ENCODE results near the gene KCNH5.
"Not testable (repeated sequence)": the region's sequence is repeated elsewhere in the genome, so short reads cannot be mapped to it uniquely, and the experiment has no call there.

The KCNH5 gene

DNA sequence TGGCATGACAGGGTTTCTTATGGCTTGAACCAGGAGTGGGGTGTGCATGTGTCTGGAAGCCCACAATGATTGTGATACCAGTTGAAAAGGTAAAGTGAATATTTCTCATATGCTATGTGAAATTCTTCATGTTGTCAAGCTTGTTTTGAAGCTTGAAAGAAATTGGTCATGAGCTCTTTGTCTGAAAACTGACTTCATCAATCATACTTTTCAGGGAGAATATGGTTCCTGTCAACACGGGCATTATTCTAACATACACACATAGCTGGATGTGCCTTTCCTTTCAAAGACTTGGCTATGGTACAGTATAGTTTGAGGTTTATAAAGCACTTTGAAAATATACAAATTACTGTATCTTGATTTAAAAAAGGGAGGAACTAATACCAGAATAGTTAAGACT is 158.8 kb downstream of the KCNH5 start:
- no peak for DNase-seq (ENCODE audit: low read depth)

DNA sequence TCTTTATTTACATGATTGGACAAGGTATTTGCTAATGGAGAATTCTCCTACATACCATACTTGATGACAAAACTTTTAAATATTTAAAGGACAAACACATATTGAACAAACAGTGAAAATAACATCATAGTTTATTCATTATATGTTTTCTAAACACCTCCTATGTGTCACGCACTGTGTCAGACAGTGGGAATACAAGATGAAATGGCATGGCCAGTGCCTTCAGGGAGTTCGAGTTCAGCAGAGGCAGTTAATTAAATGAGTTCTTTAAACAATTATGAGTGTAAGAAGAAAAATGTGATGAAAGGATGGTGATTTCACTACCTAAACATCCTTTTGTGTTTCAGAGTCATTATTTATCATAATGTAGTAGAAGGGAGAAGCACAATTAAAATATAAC is 159.8 kb downstream of the KCNH5 start:
- DNase-seq (ENCODE audit: low read depth), result no peak

DNA sequence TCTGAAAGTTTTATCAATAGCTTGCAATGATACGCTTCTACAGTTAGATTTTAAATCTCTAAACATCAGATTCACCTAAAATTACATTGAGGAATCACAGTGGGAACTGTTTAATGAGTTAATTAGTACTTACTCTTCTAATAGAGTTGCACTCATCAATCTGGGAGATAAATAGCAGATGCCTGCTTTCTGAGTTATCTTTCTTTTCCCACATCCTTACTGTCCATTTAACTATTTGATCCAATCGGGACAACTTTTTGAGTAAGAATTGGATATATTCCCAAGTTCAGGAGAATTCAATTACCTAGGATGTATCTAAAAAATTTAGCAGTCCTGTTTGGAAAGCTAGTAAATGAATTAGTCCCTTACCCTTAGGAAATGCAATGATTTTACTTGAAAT is 162.3 kb downstream of the KCNH5 start:
- DNase-seq (ENCODE audit: low read depth), result no peak

DNA sequence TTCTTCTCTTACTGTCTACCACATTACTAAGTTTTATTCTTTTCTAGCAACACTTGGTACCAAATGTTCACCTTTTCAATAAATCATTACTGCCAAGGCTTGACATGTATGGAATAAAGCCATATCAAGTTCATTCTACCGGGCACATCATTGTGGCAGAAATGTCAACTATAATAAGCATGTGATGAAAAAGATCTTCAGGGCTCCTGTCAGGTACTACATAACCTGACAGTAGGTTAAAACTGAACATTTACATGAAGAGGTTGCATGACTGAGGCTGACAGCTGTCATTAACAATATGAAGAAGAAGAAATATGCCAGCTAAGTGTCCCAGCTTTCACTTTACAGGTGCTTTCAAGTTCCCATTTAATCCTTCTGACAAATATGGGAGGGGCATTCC is 178.9 kb downstream of the KCNH5 start:
- DNase-seq (ENCODE audit: low read depth), result no peak

DNA sequence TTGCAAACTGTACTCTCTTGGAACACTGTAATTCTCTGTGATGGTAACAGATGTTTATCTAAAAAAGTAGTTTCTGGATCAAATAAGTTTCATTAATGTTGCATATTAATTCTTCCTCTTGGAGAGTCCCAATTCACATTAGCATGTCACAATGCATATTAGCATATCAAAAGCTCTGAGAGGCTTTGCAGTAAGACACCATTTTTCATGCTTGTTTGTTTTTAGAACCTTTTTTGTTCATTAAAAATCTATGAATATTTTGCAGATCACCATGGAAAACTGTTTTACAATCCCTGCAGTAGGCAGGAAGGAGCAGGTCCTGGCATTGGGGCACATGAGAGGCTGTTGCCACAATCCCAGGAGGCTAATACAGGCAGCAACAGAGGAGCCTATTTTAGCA is 180.7 kb downstream of the KCNH5 start:
- DNase-seq (ENCODE audit: low read depth), result no peak

DNA sequence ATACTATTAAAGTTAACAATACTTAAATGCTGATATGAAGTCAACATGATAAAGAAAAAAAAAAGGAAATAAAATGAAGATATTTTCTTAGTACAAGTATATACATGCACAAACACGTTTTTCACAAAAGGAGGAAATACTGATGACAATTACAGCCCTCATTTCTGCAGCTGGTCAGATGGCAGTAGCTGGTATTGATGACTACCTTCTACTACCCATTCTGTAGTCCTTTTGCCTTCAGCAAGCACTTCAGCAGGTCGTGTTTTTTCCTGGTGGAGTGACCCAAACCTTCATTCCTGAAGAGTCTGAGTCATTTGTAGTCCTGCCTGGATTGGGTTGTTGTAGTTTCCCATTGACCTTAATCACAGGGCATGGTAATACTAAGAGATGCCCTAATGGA is 187.2 kb downstream of the KCNH5 start:
- not testable (repeated sequence) for DNase-seq (ENCODE audit: low read depth)

DNA sequence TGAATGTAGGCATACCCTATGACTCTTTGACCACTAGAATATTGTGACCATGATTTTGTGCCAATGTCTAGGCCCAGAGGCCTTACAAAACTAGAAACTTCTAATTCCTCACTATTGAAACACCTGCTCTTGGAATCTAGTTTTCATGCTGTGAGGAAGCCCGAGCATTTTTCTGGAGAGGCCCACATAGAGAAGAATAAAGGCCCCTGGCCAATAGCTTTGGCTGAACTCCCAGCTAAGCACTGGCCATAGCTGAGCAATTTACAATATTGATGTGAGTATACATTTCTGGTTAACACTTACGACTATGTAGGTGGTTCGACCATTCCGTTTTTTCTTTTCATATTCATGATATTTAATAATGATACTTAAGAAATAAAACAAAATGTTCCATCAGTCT is 190.3 kb downstream of the KCNH5 start:
- no peak for DNase-seq (ENCODE audit: low read depth)

DNA sequence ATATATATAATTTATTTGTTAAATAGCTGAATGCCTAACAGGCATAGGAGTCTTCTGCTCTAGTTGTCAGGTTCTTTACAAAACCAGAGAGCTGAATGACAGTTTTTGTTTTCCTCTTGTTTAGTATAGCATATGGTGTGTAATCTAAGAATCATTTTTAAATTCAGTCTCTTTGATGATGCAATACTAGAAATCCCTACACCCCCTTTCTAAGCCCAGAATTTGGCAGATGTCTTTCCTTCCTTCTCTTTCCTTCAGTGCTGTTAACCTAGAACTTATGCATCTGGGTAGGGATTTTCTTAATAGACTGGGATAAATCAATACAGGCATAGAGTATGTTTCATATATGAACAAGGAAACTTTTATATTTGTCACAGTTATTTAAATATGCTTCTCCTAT is 198.1 kb downstream of the KCNH5 start:
- DNase-seq (ENCODE audit: low read depth), result no peak

DNA sequence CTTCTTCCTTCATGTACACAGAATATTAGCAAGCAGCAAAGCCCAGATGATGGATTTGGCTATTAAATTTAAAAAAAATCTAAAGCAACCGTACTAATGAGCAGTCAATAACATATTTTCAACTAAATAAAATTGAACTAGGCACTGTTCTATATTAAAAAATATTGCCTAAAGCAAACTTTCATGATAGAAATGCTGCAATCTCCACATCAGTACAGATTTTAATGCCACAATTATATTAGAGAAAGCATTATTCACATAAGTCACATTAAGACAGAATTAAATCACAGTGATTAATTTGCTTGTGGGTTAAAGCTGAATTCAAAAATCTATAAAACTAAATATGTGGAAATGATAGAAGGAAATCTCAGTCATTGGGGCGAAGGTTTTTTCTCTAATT is 200.7 kb downstream of the KCNH5 start:
- no peak for DNase-seq (ENCODE audit: low read depth)

DNA sequence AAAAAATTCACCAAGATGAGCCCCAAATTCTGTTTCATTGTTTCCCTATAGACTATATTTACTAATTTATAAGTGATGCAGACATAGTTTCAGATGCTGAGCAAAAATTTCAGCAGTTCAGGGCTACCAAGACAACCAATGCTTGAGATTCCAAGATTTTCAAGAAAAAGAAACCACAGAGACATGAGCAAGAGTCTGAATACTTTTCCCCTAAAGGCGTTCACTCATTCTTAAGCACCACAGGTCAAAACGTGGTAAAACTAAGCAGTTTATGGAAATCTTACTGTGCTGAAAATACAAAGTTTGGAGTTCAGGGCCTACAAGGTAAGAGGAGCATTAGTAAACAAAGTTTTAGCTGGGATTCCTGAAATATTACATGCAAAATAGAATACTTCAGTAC is 221.2 kb downstream of the KCNH5 start:
- no peak for DNase-seq (ENCODE audit: low read depth)

DNA sequence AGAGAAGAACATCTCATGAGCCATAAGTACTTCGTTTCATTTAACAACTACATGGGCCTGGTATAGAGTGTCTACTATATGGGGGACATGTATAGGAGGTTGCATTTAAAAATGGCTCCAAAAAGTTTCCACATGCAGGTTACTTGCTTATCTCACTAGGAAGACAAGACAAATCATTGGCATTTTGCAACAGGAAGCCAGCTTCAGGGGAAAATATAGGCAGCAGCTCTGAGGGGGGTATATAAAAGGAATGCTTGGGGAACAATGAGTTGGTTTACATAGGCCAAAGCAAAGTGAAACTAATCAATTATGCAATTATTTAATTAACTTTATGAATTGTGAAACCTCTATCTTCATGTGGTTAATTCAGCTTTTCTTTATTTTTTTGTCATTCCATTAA is 225.3 kb downstream of the KCNH5 start:
- no peak for DNase-seq (ENCODE audit: low read depth)

DNA sequence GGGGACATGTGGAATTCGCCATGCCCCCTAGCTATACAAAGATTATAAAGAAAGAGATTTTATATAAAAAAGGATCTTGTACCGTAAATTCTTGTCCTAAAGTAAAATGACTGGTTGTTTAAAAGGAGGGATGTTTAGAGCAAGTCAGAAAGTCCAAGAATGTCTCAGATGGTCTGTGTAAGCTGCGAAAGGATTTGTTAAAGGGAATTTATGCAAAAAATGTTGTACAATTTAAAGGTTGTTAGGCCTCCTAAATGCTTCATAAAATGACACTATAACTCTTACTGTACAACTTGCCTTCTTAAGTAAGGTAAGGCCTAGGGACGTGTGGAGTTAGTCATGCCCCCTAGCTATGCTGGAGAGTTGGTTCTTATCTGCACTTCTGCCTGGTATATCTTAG is 237.6 kb downstream of the KCNH5 start:
- no peak for DNase-seq (ENCODE audit: low read depth)

DNA sequence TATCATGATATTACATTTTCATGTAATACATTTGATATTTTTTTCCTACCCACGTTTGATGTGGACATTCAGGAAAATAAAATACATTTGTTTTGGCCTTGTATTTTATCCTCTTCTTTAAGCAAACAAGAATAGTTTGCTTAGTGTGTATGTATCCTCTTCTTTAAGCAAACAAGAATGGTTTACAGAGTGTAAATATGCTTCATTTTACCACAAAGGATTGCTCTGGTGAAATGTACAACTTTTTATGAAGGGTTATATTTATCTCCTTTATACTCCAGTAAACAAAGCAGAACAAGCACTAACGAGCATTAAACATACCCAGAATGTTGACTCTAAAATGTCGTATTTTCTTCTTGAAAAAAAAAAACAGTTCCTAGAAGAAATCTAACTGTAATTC is 244.7 kb downstream of the KCNH5 start:
- no peak for DNase-seq (ENCODE audit: low read depth)

DNA sequence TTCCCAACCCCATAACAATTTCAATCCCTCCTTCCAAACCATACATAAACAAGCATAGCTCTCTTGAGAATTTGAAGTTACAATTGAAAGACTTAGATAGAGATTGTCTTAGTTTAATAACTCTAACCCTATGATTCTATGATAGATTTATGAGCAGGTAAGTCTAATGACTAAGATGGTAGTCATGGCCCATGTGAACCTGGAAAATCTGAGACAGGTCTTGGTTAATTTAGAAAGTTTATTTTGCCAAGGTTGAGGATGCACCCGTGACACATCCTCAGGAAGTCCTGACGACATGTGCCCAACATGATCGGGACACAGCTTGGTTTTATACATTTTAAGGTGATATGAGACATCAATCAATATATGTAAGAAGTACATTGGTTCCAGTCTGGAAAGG is 248.8 kb downstream of the KCNH5 start:
- no peak for DNase-seq (ENCODE audit: low read depth)

DNA sequence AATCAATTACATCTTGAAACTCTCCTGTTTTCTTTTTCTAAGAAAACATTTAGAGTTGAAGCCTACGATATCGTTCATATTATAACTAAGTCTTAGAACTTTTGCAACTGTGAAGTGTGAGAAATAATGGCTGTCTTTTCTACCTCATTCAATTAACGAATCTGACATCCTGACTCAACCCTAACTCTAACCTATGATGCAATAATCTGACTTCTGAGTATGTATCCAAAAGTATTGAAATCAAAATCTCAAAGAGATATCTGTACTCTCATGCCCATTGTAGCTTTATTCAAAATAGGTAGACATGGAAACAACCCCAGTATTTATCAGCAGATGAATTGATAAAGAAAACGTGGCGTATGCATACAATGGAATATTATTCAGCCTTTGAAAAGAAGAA is 252.7 kb downstream of the KCNH5 start:
- DNase-seq (ENCODE audit: low read depth), result no peak

DNA sequence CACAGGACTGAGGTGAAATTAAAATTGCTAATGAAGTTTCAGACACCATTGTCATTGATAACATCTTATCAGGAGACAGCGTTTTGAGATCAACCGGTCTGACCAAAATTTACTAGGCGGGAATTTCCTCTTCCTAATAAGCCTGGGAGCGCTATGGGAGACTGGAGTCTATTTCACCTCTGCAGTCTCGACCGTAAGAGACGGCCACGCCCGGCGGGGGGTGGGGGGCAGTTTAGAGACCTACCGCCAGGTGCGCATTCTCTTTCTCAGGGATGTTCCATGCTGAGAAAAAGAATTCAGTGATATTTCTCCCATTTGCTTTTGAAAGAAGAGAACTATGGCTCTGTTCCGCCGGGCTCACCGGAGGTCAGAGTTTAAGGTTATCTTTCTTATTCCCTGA is 263.9 kb downstream of the KCNH5 start:
- not testable (repeated sequence) for DNase-seq (ENCODE audit: low read depth)

DNA sequence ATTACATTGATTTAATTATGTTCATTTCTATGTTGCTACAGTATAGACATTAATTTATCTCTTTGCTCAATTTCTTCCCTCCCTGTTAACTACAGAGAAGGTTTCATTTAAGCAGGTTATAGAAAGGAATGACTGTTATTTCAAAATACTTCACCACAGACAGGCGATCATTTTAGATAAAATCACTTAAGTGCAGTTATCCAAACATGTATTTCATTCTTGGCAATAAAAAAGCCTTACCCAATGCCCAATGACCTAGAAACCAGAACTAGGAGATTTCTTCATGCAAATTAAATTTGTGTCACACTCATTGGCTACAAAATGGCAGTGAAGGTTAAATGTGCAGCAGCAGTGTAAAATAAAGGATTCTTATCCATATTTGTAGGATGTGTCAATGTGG is 266.4 kb downstream of the KCNH5 start:
- DNase-seq (ENCODE audit: low read depth), result no peak

DNA sequence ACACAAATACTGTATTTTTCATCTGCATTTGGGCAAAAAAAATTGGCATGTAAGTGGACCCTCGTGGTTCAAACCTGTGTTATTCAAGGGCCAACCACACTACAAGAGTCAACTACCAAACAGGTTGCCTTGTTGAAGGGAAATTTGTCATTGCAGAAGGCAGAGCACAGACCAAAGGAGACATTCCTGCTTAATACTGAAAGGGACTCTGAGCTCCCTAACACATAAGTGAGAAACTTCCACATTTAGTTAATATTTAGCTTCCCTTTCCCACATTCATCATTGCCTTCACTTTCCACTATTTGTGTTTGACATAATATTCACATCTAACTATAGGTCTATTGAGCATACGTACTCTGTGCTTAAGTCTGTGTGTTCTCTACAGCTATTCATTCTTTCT is 266.9 kb downstream of the KCNH5 start:
- DNase-seq (ENCODE audit: low read depth), result no peak

DNA sequence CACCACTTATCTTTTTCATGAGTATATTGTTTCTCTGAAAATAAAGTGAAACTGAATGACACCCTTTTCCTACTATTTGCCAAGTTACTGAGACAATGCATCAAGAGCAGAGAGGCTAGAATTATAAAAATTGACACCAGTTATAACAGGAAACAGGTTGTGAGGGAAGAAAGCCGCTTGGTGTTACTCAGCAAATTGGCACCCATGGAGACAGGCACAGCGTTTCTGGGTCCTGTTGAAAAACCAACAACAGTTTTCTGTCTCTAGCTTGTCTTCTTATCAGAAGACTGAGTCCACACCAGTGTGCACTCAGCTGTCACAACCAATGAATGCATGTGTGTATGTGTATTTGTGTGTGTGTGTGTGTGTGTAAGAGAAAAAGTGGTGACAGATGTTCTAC is 267.7 kb downstream of the KCNH5 start:
- DNase-seq (ENCODE audit: low read depth), result no peak

DNA sequence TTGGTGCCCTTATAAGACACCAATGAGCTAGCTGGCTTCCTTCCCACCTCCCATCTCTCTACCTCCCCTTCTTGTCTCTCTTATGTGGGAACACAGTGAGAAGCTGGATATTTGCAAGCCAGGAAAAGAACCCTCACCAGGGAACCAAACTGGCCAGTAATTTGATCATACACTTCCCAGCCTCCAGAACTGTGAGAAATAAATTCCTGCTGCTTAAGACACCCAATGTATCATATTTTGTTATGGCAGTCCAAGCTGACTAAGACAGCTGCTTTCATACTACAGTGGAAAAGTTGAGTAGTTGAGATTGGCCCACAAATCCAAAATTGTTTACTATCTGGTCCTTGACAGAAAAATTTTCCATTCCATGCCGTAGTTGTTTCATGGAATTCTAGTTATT is 269.0 kb downstream of the KCNH5 start:
- DNase-seq (ENCODE audit: low read depth), result no peak

DNA sequence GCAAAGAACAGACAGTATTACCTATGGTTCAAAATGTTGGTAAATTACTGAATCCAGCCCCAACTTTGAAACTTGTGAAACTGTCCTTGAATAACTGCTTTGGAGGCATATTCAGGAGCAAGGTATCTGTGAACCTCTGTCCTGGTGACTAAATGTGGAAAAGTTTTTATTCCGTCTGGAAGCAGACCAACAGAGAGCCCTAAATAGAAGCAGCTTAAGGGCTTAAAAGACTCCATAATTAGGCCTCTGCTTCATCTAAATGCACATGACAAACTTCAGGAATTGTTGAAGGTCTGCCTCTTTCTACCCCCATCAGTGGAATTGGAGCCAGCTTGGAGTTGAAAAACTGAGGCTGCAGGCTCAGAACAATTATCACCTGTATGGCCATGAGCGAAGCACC is 276.5 kb downstream of the KCNH5 start:
- DNase-seq (ENCODE audit: low read depth), result no peak

DNA sequence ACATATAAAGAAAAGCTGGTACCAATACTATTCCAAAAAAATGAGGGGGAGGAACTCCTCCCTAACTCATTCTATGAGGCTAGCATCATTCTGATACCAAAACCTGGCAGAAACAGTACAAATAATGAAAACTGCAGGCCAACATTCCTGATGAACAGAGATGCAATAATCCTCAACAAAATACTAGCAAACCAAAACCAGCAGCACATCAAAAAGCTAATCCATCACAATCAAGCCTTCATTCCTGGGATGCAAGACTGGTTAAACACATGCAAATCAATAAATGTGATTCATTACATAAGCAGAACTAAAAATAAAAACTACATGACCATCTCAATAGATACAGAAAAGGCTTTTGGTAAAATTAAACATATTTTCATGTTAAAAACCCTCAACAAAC is 281.3 kb downstream of the KCNH5 start:
- DNase-seq (ENCODE audit: low read depth), result no peak

DNA sequence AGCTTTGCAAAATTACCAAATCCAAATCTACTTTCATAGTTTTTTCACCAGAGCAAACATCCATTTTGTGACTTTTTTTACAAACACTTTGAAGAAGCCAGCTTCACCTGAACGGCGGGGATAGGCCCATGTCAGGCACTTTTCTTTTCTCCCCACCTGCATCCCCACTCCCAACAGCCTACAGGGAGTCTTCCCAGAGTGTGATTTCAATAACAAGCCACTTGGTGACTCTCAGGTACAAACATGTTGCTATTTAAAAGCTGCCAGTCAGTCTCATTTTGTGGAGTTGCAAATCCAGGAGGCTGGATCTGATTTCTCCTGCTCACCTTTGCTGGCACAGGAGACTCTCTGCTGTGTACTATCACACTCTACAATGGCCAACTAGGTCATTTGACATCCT is 285.5 kb downstream of the KCNH5 start:
- DNase-seq (ENCODE audit: low read depth), result no peak

DNA sequence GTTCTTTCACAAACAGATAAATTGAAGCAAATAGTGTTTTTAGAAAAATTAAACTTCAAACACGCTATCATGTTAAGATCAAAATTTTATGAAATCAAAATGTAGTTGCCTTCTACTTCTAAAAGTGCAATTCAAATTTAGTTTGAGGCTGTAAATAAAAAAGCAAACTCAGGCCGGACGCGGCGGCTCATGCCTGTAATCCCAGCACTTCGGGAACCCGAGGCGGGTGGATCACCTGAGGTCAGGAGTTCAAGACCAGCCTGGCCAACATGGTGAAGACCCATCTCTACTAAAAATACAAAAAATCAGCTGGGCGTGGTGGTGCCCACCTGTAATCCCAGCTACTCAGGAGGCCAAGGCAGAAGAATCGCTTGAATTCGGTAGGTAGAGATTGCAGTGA is 298.4 kb downstream of the KCNH5 start:
- not testable (repeated sequence) for DNase-seq (ENCODE audit: low read depth)

DNA sequence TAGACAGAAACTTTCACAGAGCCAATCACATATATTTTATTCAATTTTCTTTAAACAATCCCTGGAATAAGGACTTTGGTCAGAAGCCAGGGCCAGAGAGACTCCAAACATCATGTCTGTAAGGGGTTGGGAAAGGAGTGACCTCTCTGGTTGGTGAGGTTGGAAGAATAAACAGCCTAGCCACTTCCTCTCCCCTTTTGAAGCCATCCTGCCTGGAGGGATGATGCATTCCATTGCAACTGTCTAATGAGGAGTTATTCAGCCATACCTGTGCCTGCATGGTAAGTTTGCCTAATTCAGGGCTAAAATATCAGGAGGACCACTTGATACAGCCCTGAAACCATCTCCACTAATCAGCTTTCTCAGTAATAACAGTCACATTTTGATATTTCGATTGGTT is 299.8 kb downstream of the KCNH5 start:
- DNase-seq (ENCODE audit: low read depth), result no peak

All from activated T-cell treated with anti-CD3 and anti-CD28 coated beads for 48 hours (primary cell).